GM21390 (cell line): ENCODE results near the gene TMEM139.
A peak's percentile ranks its signal among the peaks of the same experiment; 100 is the strongest.
"Not testable (repeated sequence)": the region's sequence is repeated elsewhere in the genome, so short reads cannot be mapped to it uniquely, and the experiment has no call there.

Experiments
- ATAC-seq: cut with Tn5 transposase; IDR thresholded peaks from one replicate; pipeline ENCODE4 v1.9.1; 2021; ENCODE audit not compliant: unreplicated experiment

Gene TMEM139

DNA sequence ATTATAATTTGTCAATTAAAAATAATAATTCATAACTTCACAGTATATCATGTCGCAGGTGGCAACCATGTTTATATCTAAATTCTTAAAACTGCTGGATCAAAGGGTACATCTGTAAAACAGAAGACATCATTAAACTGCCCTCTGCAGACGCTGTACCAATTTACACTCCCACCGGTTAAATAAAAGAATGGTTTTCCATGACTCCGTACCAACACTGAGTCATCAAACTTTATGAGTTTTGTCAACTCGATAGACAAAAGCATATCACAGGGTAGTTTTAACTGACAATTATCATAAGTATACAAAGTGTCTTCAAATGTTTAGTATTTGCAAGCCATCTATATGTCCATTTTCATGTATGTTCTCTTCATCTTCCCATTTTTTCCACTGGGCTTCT lies 27.3 kb upstream of the TMEM139 start:
- ATAC-seq = no peak

DNA sequence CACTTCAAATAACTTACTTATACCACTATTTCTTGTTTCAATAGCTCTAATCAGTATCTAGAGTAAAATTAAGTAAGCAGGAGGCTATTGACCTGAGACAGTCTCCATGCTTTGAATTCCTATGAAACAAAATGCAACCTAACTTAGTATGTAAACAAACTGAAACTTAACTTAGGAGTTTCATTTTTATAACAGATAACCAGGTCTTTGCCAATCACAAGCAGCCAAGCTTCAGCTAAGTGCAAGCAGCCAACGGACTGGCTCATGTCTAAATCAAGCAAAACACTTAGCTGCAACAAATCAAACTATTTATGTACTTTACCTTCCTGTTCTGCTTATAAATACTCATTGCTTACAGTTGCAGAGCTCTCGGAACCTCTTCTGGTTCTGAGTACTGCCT lies 25.9 kb upstream of the TMEM139 start:
- ATAC-seq = peak; percentile 42

DNA sequence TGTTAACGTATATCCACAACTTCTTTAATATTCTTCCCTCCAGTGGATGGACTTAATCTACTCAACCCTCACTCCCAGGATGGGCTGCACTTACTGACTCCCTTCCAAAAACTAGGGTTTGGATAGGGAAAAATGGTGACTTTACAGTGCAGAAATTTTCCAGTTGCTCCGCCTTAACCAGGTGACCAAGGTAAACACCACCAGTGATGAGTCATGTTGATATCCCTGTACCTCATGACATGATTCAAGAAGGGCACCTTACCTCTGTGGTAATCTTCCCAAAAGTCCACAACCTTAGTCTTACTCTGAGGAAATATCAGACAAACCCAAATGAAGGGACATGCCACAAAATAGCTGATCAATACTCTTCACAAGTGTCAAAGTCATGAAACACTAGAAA lies 25.0 kb upstream of the TMEM139 start:
- ATAC-seq = no peak

DNA sequence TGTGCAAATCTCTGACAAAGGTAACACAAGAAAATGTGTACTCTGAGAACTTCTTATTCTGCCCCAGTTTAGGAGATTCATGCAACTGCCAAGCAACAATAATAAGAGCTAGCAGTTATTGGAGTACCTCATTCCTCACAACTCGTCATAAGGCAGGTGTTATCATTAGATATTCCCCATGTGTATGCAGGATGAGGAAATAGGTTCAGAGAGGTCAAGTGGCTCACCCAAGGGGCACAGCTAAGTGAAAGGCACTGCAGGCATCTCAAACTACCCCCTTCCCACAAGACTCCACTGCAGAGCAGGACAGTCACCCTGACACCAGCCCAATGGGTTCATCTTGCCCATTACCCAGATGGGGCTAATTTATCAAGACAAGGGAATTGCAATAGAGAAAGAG lies 22.9 kb upstream of the TMEM139 start:
- ATAC-seq = no peak

DNA sequence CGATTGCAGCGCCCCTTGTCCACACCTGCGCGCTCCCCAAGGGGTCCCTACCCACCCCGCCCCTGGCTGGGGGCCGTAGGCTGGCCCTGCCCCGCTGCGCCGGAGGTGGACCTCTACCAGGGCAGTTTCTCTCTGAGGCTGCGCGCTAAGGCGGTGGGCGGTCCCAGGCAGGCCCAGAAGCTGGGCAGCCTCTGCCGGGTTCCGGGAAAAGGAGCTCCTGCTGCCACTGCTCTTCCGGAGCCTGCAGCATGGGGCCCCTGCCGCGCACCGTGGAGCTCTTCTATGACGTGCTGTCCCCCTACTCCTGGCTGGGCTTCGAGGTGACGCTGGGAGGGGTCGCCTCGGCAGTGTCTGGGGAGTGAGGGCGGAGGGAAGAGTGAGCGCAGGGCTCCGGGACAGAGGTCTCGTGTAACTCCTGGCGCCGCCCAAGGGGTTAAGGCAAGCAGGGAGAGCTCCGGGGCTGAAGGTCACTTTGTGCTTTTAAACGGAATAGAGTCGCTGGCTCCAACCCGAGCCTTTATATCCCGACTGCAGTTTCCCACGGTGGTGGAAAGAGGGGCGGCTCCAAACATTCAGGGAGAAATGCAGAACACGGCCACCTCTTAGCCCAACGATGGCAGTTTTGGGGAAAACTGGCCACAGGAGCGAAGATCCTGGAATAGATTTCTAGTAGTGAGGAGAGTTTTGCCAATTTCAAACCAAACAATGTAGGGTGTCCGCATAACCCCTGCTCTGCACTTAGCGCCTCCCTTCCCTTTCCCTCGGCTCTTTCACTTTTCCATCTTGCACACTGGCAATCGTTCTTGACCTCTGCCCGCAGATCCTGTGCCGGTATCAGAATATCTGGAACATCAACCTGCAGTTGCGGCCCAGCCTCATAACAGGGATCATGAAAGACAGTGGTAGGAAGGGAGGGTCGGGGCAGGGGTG lies 21.2 kb upstream of the TMEM139 start, which contains the start of gene GSTK1:
Gene GSTK1 (plus strand): TSS at position 176 of the 930 bp plus-strand sequence. CDS start 73 bp downstream, at position 249.
- ATAC-seq = peak; percentile 95

DNA sequence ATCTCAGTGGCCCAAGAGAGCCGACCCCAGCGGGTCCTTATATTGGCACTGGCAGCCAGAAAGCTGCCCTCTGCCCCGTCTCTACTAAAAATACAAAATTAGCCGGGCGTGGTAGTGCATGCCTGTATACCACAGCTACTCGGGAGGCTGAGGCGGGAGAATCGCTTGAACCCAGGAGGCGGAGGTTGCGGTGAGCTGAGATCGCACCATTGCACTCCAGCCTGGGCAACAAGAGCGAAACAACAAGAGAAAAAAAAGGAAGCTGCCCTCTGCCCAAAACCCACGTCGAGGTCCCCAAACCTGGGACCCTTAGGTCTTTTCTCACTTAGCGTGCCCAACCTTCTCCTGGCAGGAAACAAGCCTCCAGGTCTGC lies 20.6 kb upstream of the TMEM139 start:
- ATAC-seq = not testable (repeated sequence)

DNA sequence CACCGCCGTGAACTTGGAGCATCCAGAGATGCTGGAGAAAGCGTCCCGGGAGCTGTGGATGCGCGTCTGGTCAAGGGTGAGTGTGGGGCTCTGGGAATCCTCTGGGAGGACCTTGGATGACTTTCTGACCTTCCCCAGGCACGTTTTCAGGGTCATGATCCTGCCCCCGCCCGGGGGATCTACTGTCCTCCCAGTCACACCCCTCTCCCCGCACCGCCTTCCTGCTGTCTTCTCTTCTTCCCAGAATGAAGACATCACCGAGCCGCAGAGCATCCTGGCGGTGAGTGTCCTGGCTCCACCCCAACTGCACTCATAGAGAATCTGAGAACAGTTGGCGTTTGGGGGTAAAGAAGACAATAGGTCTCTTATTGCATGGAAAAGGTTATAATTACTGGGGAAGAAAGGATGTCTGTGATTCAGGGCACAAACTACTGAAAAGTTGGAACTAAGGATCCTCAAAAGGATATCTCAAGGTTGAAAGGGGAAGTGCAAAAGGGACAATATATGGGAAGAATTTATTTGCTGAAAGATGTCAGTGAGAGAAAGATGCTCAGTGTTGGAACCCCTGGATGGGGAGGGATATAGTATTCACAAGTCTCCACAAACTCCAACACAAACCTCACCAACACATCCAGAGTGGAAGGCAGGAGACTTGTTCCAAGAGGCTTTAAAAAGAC lies 19.6 kb upstream of the TMEM139 start:
- no peak for ATAC-seq

DNA sequence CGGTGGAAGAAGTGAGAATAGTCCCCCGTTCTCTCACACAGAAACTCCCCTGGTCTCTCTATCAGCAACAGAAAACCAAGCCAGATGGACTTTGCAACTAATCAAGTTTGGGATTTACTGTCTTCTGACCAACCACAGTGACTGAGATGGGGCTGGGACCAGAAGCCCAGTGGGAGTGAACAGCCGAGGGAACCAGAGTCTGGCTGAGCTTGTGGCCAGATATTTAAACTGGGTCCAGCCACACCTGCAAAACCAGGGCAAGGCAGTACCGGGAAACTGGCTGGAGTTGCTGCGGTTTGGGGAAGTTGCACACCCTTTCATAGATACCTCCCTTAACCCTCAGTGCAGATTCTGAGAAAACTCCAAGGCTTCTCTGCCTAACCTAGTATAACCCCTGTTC lies 15.5 kb upstream of the TMEM139 start:
- ATAC-seq = no peak

DNA sequence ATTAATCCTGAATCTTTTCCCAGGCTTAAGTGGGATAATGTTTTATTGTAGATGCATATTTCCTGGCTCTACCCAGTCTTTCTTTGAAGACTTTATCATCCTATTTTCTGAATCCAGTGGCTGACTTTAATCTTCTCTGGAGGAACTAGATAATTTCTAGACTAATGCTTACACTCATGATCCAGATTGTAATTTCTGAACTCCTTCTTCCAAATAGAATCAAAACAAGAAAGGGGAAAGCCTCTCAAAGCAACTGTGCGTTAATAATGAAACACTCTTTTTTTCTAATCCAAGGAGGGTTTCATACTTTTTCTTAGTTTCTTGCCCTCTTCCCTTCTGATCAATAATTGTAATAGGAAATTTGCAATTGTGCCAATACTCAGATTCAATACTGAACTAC lies 13.5 kb upstream of the TMEM139 start:
- no peak for ATAC-seq

DNA sequence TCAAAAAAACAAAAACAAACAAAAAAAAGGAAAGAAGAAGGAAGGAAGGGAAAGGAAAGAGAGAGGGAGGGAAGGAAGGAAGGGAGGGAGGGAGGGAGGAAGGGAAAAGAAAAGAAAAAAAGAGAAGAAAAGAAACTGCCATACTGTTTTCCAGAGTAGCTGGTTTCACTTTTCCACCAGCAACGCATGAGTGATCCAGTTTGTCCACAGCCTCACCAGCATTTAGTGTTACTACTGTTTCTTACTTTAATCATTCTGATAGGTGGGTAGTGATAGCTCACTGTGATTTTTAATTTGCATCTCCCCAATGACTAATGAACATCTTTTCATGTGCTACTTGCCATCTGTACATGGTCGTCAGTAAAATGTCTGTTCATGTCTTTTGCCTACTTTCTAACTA lies 11.9 kb upstream of the TMEM139 start:
- no peak for ATAC-seq

DNA sequence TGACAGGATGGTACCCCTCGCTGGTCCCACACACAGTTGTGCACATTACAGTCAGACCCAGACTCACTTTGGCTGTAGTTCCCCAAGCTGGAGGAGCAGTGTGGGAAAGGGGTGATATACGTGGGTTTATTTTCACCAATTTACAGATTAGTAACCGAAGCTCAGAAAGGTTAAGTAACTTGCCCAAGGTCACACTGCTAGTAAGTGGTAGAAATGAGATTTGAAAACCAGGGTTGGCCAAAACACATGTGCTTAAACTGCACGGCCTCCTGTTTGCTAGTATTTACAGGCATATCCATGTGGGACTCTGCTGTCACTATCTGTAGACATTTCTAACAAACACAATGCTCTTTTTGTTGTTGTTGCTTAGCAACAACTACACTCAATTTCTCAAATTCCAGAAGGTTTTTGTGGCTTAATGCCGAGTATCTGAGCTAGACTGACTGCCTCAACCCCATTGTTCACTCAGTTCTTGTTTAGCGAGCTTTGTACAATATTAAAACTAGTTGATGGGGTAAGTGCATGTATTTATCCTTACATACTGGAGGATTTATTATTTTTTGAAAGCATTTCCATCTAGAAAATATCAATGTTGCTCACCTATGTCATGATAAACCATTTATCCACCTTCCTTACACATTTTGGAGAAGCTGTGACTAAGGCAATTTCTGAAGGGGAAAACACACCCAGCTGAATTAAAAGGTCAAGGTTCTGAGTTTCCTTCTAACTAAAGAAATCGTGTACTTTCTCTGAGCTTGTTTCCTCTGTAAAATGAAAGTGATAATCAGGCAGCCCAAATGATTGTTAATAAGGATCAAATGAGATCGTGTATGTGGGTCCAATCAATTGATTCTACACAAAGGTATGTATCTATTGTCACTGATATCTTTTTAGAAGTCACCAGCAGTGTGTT lies 5.3 kb upstream of the TMEM139 start:
- no peak for ATAC-seq

DNA sequence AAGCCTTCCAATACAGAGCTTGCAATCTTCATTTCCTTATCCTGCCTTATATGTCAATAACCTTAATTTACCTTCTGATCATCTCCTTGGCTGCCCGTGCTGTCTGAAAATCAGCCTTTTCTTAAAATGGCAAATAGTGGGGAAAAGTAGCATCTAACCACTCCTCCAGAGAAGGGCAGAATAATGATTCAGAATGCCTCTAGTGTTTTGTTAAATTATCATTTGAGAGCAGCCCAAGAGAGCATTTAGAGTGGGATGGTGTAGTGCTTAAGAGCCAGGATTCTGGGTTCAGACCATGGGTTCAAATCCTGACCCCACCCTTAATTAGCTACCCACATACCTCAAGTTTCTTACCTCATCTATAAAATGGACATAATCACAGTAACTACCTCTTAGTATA lies 4.6 kb upstream of the TMEM139 start:
- no peak for ATAC-seq

DNA sequence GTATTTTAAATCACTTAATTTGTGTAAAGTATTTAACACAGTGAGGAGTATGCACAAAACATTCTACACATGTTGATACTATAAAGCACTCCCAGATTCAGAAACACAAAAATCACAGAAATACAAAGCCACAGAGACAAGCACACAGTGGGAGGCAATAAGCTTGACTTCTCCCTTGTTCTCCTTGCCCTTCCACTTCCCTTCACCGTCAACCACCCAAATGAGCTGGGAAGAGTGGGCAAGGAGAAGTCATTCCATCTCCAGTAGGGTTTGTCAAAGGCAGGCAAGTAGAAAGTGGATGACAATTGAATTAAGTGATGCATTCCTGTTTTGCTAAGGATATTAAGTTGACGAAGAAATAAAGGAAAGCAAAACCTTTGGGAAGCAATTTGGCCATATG lies 4.2 kb upstream of the TMEM139 start:
- no peak for ATAC-seq

DNA sequence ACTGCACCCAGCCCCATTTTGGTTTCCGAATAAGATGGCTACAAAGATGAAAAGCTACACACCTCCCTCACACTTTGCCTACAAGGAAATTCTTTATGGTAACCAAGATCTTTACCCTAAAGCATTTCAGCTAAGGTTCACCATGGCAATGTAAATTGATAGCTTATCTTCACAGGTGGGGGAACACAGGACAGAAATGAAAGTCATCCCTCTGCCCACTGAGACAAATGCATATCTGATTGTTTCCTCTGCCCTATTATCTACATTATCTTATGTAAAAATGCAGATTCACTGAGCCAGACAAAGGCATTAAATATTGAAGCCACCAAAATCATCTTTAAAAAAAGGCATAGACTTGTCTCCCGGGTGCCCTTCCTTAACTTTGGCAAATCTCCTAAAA lies 3.2 kb upstream of the TMEM139 start:
- ATAC-seq = no peak

DNA sequence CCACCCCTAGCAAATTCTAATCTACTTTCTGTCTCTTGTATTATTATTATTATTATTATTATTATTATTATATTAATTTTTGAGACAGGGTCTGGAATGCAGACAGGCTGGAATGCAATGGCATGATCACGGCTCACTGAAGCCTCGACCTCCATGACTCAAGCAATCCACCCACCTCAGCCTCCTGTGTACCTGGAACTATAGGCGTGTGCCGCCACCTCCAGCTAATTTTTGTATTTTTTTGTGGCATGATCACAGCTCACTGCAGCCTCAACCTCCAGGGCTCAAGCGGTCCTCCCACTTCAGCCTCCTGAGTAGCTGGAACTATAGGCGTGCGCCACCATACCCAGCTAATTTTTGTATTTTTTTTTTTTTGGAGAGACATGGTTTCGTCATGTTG lies 2.6 kb upstream of the TMEM139 start:
- no peak for ATAC-seq

DNA sequence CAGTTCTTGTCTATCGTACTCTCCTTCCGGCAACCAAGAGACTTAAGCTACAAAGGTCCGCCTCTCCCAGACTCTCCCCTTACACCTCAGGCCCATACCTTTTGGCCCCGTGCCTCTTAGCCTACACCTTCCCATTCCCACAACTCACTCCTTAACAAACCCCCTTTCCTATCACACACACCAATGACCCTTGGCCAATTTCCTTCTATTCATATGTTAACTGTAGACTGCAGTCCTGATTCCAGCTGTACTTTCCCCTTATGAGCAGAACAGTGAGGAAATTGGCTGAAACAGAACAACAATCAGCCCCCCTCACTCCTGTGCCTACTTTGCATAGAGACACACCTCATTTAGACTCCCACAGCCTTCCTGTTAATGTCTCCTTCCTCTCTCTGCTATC lies 1.4 kb upstream of the TMEM139 start:
- ATAC-seq = no peak

DNA sequence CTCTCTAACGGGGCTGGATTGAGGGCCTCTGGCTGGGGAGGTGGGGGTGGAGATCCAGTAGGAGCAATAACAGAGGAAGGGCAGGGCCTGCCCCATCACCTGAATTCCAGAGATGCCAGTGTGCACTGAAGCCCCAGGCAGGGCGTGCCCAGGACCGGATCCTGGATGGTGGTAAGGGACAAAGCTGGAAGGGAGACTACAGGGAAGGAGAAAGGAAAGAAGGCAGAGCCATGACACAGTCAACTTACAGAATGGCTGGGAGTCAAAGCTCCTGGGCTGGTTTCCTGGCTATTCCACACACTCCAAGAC lies 666 bp downstream of the TMEM139 start:
- ATAC-seq = no peak

DNA sequence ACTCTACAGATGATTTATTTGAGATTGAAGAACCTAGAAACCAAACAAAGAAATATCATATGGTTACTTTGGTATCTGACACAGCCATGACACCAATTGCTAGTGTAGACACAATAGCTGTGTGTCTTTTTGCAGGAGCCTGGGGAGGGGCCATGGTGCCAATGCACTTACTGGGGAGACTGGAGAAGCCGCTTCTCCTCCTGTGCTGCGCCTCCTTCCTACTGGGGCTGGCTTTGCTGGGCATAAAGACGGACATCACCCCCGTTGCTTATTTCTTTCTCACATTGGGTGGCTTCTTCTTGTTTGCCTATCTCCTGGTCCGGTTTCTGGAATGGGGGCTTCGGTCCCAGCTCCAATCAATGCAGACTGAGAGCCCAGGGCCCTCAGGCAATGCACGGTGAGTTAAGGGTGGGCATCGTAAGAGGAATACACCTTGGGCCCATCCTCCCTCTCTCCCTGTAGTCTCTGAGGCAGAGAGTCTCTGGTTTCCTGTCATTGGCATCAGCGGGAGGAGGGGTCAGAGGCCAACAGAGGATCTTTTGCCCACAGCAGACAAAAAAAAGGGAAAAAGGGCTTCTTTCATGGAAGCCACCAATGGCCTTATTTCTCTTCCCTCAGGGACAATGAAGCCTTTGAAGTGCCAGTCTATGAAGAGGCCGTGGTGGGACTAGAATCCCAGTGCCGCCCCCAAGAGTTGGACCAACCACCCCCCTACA lies 1.2 kb downstream of the TMEM139 start:
- ATAC-seq = no peak

DNA sequence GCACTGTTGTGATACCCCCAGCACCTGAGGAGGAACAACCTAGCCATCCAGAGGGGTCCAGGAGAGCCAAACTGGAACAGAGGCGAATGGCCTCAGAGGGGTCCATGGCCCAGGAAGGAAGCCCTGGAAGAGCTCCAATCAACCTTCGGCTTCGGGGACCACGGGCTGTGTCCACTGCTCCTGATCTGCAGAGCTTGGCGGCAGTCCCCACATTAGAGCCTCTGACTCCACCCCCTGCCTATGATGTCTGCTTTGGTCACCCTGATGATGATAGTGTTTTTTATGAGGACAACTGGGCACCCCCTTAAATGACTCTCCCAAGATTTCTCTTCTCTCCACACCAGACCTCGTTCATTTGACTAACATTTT lies 1.7 kb downstream of the TMEM139 start:
- ATAC-seq = no peak

DNA sequence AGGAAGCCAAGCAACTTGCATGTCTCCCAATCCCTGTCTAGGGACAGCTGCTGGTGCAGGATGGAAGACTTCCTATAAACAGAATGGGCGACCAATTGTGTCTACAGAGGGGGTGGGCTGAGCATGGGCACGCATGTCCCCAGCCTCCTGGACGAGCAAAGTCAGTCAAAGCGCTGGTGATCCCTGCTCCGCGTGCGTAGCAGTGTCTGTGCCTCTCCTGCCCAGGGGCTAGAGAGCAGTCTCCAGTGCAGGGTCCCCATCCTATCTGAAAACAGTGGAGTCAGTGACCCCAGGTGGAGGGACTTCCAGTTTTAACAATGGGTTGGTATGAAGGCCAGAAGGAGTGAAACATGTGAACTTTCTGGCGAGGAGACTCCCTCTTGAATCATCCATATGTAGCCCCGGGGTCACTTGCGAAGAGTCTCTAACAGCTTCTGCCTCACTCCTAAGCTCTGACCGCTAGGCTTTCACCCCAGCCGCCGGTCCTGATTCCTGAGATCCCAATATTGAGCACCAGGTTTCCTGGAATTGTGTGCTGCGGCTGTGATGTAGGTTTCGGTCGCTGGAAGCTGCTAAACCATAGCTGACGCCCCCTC lies 2.7 kb downstream of the TMEM139 start:
- ATAC-seq = no peak
